Ramos (cell line): ENCODE measurements around the gene ADGRF3.
"Not testable (repeated sequence)": the region's sequence is repeated elsewhere in the genome, so short reads cannot be mapped to it uniquely, and the experiment has no call there.

Experiments
- in situ Hi-C: fragments of 300-500 bp; cut with MboI; formaldehyde crosslinking; loops from one replicate; pipeline ENCODE4 v1.14.3; 2022; ENCODE audit warnings: low sequenced_read_pairs; ENCODE audit not compliant: unreplicated experiment

ADGRF3 gene

DNA sequence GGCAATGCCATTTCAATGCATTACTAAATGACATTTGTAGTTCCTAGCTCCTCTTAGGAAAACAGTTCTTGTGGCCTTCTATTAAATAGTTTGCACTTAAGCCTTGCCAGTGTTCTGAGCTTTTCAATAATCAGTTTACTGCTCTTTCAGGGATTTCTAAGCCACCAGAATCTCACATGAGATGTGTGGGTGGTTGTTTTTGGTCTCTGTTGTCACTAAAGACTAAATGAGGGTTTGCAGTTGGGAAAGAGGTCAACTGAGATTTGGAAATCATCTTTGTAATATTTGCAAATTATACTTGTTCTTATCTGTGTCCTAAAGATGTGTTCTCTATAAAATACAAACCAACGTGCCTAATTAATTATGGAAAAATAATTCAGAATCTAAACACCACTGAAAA, 56.6 kb downstream of the ADGRF3 start:
- in situ Hi-C loops = no loop called here

DNA sequence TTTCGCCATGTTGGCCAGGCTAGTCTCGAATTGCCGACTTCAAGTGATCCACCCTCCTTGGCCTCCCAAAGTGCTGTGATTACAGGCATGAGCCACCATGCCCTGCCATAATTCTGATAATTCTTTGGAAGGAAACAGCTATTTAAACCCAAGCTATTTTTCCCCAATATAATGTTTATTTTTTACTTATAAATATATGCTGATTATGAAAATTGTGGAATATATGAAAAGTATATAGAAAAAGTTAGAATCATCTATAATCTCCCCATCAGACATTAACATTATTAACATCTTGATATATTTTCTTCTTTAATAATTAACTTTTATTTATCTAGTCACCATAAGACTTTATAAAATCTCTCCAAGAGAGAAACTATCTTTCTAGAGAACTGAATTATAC, 60.7 kb downstream of the ADGRF3 start:
- in situ Hi-C loops = no loop called here

DNA sequence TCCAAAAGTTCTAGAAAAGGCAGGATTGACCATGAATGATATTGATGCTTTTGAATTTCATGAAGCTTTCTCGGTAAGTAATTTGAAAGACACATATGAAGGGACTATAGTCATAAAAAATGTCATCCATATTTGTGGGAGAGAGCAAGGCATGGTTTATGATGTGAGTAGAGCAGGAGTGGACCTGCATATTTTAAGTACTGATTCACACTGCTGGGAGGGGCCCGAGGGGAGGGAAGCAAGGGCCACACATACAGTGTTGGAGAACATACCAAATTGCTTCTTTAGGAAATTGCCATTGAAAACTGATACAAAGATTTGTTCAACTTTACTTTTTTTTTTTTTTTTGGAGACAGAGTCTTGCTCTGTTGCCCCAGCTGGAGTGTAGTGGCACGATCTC, 62.5 kb downstream of the ADGRF3 start:
- in situ Hi-C loops = no loop called here

- in situ Hi-C loops = no loop called here
Measured at GRCh38 chr2:26283606-26284005, 63.0 kb downstream of the ADGRF3 start.

DNA sequence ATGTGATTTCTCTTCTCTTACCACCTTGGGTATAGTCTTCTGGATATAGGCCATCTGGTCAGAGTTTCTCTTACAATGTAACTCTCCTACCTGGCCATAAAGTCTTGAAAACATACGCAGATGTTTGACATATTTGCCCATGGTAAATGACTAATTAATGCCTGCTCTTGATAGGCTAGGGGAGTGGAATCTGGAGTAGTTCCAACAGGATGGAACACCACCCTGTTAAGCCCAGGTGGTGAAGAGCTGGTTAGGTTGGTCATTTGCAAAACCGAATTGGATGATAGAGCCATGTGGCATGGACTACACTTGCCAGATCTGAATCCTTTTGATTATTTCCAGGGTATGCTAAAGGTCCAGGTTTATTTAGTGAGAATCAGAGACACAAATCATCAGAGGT, 65.4 kb downstream of the ADGRF3 start:
- in situ Hi-C loops = no loop called here

DNA sequence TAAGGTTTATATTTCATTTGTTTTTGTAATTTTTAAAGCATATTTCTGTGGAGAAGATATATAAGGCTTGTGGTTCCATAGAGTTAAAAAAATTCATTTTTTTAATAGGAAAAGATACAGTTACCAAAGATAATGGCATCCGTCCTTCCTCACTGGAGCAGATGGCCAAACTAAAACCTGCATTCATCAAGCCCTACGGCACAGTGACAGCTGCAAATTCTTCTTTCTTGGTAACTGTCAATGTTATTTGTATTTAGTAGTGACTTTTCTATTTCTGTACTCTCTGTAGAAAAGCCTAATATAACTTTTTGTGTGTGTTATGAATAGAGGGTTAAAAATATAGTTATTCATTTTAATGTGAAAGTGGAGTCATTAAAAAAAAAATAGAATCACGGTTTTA, 66.7 kb downstream of the ADGRF3 start:
- in situ Hi-C loops = no loop called here

DNA sequence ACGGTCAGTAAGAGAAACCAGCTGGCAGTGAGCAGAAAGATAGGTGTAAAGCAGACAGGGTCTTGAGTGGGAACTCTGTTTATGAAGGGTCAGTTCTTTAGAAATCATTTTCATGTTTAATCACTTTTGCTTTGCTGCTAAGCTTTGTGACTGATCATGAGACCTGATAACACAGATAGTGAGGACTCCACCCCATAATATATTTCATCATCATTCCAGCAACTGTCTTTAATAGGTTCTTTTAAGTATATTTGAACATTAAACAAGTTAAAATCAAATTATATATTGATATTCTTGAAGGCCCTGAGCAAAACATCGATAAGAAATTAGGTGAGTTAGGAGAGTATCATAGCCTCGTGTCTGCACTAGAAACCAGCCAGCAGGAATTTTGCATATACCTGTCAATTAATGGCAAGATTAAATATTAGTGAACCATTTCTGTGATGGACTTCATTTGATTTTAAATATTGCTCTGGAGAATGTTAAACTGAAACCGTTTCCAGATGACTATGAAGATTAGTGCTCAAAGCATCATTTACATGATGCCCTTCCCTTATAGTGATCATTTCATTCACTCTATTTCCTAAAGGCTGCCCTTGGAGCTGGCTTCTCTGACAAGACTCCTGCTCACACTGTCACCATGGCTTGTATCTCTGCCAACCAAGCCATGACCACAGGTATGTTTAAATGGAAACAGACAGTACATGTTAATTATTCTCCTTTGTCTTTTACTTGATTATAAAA, 69.9 kb downstream of the ADGRF3 start:
- in situ Hi-C loops = no loop called here

- in situ Hi-C loops = no loop called here
Measured at GRCh38 chr2:26274058-26274613, 72.5 kb downstream of the ADGRF3 start.

DNA sequence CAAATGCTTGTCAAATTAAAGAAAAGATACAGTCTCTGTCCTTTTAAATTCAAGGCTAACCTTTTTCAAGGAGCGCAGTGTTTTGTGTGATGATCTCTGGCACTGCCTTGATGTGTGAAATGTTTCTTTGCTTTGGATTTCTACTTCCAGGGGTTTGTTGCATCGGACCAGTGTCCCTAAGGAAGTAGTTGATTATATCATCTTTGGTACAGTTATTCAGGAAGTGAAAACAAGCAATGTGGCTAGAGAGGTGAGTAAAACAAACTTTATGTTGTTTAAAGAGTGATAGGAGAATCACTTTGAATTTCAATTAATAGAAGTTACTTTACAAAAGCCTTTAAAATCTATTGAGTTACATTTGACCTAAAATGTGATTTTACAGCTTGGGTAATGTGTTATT, 73.1 kb downstream of the ADGRF3 start:
- in situ Hi-C loops = no loop called here

DNA sequence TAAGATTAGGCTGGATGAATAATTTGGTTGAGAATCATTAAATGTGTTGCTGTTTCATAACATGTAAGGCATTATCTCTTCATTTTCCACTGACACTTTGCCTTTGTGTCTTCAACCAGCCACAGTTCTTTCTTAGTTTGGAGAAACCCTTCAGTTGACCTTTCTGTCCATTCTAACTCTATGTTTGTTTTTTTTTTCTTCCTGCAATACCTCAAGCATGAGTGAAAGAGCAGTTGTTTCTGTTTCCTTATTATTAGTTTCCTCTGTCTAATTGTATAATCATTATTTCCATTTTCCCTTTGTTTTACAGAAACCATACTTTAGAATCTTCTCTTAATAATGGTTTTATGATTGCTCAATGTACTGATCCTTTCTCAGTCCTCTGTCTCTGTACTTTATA, 76.2 kb downstream of the ADGRF3 start:
- in situ Hi-C loops = no loop called here

DNA sequence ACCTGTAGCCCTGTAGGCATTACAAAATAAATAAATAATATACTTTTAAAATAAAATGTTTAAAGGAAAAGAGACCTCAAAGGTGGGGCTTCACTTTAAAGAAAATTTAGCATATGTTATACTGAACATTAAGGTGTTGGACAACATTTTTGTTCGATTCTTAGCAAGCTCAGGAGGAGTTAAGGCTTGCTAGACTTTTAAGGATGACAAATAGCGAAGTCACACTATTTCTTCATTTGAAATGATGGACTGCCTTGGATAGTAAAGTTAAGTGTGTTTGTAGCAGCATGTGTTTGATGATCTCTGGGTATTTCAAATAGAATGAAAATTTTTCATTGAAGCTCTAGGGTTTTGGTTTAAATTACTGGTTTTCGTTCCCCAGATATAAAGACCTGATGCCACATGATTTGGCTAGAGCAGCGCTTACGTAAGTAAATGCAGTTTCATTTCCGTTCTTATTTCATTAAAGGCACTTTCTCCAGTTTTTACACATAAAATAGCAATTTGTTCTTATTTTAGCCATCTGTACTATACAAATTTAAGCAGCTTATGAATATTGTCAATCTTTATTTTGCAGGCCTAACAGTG, 76.9 kb downstream of the ADGRF3 start:
- in situ Hi-C loops = no loop called here

GRCh38 chr2:26268670-26269385, 77.8 kb downstream of the ADGRF3 start:
- in situ Hi-C loops = not testable (repeated sequence)

GRCh38 chr2:26268213-26268612, 78.4 kb downstream of the ADGRF3 start:
- in situ Hi-C loops = no loop called here

DNA sequence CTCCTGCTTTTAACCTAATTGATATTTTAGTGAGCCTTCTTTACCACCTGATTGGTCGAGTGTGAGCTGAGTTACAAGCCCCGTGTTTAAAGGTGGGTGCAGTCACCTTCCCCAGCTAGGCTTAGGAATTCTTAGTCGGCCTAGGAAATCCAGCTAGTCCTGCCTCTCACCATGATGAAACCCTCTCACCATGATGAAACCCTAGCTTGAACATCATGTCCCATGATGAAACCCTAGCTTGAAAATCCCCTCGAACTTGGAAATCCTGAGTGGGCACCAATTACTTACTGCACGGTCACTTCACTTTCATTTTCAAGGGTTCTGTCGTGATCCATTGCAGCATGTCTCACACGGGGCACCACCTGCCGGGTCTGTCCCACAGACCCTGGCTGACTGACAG, 87.8 kb downstream of the ADGRF3 start:
- in situ Hi-C loops = not testable (repeated sequence)
